Thyroid gland (tissue), 4 donors: Measurements from ENCODE around the gene PLEKHM2.

Experiments
- POLR2A ChIP-seq, 2 donors: fragments of 450-650 bp; IDR thresholded peaks; one replicate each; pipeline ENCODE4 v1.6.1; 2017; ENCODE audit warnings: antibody characterized with exemption in 2 of 2, mild to moderate bottlenecking in 2 of 2, moderate library complexity in 1 of 2
- TF ChIP-seq, protein P1 (sequence below), 6 experiments: fragments of 200-600 bp in 3 of 6; fragments of 450-650 bp in 3 of 6; sonication (generic) in 3 of 6; IDR thresholded peaks; one replicate each; pipeline ENCODE4 v1.5.1; 2016 to 2019; ENCODE audit warnings: antibody characterized with exemption in 6 of 6, mild to moderate bottlenecking in 2 of 6, inconsistent platforms in 1 of 6, moderate library complexity in 1 of 6

- TF ChIP-seq, protein P1, sequence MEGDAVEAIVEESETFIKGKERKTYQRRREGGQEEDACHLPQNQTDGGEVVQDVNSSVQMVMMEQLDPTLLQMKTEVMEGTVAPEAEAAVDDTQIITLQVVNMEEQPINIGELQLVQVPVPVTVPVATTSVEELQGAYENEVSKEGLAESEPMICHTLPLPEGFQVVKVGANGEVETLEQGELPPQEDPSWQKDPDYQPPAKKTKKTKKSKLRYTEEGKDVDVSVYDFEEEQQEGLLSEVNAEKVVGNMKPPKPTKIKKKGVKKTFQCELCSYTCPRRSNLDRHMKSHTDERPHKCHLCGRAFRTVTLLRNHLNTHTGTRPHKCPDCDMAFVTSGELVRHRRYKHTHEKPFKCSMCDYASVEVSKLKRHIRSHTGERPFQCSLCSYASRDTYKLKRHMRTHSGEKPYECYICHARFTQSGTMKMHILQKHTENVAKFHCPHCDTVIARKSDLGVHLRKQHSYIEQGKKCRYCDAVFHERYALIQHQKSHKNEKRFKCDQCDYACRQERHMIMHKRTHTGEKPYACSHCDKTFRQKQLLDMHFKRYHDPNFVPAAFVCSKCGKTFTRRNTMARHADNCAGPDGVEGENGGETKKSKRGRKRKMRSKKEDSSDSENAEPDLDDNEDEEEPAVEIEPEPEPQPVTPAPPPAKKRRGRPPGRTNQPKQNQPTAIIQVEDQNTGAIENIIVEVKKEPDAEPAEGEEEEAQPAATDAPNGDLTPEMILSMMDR (IDR thresholded peaks at IDR 0.05) = no peak
- no peak for TF ChIP-seq POLR2A (IDR thresholded peaks at IDR 0.05)
Observed at GRCh38 chr1:15650433-15650832, 33.7 kb upstream of the PLEKHM2 start.
